GM12872 (cell line): ENCODE results near the gene GPI.

Source experiments
- TF ChIP-seq, protein P1 (sequence below): IDR thresholded peaks from 3 replicates; pipeline ENCODE4 v1.5.1; 2011; ENCODE audit warnings: low read depth, mild to moderate bottlenecking, low read length, moderate library complexity; ENCODE audit not compliant: insufficient read depth

Gene GPI

DNA sequence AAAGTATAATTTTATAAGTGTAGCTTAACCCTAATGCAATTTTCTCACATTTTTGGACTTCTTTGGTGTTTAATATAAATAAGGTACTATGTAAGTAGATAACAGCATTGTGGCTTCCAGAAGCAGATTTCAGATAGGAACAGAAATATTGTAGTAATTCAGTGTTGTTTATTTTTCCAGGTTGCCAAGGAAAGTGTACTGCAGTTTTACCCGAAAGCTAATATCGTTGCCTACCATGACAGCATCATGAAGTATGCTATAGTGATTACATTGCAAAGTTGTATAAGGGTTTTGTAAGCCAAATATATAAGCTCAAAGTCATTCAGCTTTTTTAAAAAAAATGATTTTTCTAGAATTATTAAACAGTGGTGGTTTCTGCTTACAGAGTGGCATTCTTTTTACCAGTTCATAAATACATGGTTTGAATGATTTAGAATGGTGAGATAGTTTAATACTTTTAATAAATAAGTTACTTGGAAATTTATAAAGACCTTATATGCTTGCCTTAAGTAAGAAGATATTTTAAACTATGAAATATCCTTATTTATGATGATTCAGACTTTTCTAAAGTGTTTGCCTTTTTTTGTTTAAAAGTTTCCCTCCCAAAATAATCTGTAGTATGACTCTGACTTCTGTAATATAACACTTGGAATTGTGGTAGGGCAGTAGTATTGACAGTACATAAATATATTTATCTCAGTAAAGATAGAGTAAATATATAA is 66.8 kb downstream of the GPI start:
- TF ChIP-seq, protein P1, sequence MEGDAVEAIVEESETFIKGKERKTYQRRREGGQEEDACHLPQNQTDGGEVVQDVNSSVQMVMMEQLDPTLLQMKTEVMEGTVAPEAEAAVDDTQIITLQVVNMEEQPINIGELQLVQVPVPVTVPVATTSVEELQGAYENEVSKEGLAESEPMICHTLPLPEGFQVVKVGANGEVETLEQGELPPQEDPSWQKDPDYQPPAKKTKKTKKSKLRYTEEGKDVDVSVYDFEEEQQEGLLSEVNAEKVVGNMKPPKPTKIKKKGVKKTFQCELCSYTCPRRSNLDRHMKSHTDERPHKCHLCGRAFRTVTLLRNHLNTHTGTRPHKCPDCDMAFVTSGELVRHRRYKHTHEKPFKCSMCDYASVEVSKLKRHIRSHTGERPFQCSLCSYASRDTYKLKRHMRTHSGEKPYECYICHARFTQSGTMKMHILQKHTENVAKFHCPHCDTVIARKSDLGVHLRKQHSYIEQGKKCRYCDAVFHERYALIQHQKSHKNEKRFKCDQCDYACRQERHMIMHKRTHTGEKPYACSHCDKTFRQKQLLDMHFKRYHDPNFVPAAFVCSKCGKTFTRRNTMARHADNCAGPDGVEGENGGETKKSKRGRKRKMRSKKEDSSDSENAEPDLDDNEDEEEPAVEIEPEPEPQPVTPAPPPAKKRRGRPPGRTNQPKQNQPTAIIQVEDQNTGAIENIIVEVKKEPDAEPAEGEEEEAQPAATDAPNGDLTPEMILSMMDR = no peak

DNA sequence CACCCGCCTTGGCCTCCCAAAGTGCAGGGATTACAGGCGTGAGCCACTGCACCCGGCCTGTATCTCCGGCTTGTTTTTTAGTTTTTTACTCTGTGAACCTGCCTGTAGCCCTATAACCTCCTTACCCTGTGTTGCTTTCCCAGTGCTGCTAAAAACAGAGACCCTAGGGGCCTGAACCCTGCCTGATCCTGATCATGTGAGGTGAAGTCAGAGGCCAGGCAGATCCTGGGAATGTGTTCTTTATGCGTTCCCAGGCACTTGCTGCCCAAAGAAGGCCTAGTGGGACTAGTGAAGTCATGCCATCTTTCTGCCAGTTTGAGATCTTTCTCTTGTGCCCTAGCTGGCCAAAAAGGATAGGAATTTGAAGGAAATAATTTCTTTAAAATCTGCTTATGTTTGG is 67.8 kb downstream of the GPI start:
- TF ChIP-seq, protein P1 = no peak

DNA sequence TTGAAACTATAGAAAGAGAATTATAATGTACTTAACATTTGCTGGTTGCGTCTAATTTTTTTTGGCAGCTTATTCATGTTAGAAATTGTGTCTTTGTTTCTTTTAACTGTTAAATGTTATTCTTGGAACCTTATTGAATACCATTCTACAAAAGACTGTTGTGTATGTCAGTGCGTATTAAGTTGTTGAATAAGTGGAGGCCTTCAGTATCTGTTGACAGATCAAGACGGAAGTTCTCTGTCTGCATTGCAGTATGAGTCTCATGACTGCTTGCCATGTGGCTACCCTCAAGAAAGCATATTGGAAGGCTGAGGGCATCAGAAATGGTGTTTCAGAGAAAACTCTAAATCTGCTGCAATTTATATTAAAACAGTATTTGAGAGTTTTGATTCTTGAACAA is 71.7 kb downstream of the GPI start:
- TF ChIP-seq, protein P1 = no peak

DNA sequence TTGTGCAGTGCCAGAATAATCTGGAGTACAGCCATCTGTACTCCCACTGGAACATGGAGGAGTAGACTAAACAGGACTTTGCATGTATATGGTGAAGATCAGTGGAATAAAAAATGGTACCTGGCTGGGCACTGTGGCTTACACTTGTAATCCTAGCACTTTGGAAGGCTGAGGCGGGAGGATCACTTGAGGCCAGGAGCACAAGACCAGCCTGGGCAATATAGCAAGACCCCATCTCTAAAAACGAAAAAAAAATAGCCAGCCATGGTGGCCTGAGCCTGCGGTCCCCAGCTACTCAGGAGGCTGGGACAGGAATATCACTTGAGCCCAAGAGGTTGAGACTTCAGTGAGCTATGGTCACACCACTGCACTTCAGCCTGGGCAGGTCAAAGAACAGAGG is 83.2 kb downstream of the GPI start:
- TF ChIP-seq, protein P1 = no peak
